Activated CD4-positive, CD25-positive, alpha-beta regulatory T cell (primary cell): ENCODE results near the gene PGA4.

Experiments
- DNase-seq, 4 experiments: peaks; one replicate each; lab custom pipeline; 2025; lab: John Stamatoyannopoulos, UW

The PGA4 gene

GRCh38 chr11:61279934-61280659, 58.0 kb downstream of the PGA4 start:
- no peak for DNase-seq

DNA sequence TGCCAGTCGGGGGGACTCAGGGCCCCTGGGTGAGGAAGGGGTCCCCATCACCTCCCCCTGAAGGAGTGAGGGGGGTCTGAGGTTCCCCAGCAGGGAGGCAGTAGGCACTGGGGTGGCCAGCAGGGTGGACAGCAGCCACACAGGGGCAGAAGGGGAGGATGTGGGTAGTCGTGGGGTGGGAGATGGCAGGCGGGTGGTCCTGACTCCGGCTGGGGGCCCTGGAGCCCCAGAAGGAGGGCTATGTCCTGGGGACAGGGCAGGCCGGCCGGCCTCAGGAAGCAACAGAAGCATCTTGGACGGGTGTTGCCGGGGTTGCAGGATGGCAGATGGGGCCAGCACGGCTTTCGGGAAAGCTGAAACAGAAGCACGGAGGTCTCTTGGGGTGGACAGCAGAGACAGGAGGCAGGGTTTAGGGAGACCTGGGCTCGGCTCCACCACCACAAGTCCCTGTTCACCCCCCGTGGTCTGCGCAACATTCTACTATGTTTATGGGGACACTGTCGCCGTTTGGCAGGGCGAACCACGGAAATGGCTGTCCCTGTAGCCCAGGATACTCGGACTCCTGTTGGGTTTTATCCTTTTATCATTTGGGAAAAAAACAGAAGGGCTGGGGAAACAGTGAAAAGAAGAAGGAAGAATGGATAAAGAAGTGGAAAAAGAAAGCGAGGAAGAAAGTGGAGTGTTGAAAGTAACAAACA, 58.9 kb downstream of the PGA4 start:
- no peak for DNase-seq
